ENCODE data around the gene SLC25A40. TPM values are rescaled to one million over a fixed set of nuclear protein-coding genes. Genes with fewer than 3 reads are reported as not detected.
"Not testable (repeated sequence)": the region's sequence is repeated elsewhere in the genome, so short reads cannot be mapped to it uniquely, and the experiment has no call there.

SLC25A40 gene
- total RNA-seq, result 13.4 TPM

DNA sequence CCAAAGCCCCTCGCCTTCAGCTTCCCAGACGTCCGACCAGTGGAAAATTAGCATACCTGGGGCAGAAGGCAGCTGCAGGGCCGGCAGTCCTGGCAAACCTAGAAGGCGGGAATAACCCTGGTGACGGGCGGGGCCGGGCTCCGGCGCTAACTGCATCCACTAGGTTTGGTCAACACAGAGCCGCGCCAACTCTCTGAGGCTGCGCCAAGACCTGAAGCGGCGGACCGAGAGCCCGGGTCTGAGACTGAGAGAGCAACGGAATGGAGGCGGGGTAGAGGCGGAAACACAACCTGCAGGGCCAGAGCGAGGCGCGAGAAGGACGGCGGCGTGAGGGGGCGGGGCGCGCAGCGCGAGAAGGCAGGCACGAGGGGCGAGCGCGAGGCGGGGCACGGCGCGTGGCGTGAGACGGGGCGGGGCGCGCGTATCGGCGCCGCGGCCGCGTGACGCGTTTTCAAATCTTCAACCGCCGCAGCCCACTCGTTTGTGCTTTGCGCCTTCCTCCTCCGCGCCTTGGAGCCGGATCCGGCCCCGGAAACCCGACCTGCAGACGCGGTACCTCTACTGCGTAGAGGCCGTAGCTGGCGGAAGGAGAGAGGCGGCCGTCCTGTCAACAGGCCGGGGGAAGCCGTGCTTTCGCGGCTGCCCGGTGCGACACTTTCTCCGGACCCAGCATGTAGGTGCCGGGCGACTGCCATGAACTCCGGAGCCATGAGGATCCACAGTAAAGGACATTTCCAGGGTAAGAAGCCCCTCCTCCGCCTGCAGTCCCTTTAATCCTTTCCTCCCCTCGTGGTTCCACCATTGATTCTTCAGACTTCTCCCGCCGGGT, at the start of gene SLC25A40, which contains the start of gene DBF4:
TSS of gene SLC25A40 (minus strand) at position 321 of the 829 bp plus-strand sequence. CDS start 17,633 bp downstream, outside the sequence.
TSS of gene DBF4 (plus strand) at position 454 of the 829 bp plus-strand sequence. CDS start at position 694, 240 bp downstream.
- ATAC-seq, result peak; percentile 100

DNA sequence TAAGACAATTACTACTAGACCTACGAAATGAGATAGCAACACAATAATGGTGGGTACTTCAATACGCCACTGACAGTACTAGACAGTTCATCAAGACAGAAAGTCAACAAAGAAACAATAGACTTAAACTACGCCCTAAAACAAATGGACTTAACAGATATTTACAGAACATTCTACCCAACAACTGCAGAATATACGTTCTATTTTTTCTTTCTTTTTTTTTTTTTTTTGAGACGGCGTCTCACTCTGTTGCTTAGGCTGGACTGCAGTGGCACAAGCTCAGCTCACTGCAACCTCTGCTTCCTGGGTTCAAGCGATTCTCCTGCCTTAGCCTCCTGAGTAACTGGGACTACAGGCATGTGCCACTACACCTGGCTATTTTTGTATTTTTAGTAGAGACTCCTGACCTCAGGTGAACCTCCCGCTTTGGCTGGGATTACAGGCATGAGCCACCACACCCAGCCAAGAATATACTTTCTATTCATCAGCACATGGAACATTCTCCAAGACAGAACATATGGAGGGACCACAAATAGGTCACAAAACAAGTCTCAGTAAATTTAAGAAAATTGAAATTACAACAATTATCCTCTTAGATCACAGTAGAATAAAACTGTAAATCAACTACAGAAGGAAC, 46.7 kb upstream of the SLC25A40 start:
- not testable (repeated sequence) for ATAC-seq

DNA sequence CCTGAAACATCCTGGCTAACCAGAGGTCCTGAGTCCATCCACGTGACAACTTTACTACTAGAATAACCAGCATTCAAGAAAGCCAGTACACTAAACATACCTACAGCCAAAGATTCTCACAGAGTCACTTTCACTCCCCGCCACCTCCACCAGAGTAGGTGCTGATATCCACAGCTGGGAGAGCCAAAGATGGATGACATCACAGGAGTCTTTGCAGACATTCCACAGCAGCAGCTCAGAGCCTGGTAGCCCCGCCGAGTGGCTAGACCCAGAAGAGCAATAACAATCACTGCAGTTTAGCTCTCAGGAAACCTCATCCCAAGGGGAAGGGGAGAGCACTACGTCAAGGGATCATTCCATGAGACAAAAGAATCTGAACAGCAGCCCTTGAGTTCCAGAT, 44.4 kb upstream of the SLC25A40 start:
- ATAC-seq, result no peak

DNA sequence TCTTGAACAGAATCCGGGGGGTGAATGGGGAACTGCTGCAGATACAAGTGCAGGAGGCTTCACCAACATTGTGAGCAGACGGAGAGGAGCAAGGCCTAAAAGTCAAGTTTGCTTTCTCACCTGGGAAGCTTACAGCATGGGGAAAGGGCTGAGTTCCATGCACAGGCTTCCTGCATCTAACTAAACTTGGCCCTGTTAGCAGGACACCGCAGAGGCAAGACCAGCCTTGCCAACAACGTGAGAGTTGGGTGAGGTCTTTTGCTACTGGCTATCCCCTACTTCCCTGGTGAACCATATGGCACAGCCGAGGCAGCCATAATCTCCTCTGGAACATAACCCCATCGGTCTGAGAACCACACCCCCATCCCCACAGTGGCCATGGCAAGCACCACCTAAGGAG, 43.7 kb upstream of the SLC25A40 start:
- ATAC-seq, result no peak

- no peak for ATAC-seq
Observed at GRCh38 chr7:87918740-87919139, 42.6 kb upstream of the SLC25A40 start.

GRCh38 chr7:87912121-87912520, 36.0 kb upstream of the SLC25A40 start:
- ATAC-seq, result no peak

GRCh38 chr7:87908814-87909213, 32.7 kb upstream of the SLC25A40 start:
- ATAC-seq, result not testable (repeated sequence)

DNA sequence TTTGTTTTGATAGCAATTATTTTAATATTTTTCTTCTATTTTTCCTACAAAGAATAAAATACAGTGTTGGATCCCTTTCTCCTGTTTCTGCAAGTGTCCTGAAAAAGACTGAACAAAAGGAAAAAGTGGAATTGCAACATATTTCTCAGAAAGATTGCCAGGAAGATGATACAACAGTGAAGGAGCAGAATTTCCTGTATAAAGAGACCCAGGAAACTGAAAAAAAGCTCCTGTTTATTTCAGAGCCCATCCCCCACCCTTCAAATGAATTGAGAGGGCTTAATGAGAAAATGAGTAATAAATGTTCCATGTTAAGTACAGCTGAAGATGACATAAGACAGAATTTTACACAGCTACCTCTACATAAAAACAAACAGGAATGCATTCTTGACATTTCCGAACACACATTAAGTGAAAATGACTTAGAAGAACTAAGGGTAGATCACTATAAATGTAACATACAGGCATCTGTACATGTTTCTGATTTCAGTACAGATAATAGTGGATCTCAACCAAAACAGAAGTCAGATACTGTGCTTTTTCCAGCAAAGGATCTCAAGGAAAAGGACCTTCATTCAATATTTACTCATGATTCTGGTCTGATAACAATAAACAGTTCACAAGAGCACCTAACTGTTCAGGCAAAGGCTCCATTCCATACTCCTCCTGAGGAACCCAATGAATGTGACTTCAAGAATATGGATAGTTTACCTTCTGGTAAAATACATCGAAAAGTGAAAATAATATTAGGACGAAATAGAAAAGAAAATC, 31.2 kb upstream of the SLC25A40 start:
- not testable (repeated sequence) for ATAC-seq

- ATAC-seq, result no peak
Observed at GRCh38 chr7:87899255-87899654, 23.1 kb upstream of the SLC25A40 start.

GRCh38 chr7:87895363-87895762, 19.2 kb upstream of the SLC25A40 start:
- no peak for ATAC-seq

DNA sequence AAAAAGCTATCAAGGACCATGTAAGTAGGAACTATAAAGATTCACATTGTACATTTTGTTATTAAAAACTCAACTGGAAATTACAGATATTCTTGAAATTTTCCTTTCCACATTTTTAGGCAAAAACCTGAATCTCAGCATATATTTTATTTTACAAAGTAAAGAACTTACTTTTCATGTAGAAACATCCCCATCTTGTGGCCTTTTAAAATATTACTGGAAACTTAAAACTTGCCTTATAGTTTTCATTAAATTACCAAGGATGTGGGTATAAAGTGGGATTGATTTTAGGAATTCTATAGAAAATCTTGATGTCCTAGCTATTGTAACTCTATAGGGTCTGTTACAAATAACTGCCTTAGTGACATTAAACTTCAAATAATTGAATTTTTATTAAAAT, 10.7 kb upstream of the SLC25A40 start:
- ATAC-seq, result no peak

GRCh38 chr7:87885018-87885417, 8.9 kb upstream of the SLC25A40 start:
- no peak for ATAC-seq

DNA sequence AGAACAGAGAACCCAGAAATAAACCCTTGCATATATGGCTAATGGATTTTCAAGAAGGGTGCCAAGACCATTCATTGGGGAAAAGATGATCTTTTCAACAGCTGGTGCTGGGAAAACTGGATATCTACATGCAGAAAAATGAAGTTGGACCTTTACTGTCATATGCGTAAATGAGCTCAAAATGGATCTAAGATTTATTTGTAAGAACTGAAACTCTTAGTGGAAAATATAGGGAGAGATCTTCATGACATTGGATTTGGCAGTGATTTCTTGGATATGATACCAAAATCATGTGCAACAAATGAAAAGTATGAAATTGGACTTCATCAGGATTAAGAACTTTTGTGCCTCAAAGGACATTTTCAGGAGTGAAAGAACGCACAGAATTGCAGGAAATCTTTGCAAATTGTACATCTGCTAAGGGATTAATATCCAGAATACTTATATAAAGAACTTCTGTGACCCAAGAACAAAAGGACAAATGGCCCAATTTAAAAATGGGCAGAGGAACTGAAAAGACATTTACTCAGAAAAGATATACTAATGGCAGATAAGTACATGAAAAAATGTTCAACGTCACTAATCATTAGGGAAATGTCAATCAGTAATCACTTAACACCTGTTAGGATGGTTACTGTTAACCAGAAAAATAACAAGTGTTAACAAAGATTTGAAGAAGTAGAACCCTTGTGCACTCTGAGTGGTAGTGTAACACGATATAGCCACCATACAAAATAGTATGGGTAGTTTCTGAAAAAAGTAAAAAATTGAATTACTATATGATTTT, 6.2 kb upstream of the SLC25A40 start:
- ATAC-seq, result no peak

- ATAC-seq, result no peak
Observed at GRCh38 chr7:87878208-87878735, 2.1 kb upstream of the SLC25A40 start.

DNA sequence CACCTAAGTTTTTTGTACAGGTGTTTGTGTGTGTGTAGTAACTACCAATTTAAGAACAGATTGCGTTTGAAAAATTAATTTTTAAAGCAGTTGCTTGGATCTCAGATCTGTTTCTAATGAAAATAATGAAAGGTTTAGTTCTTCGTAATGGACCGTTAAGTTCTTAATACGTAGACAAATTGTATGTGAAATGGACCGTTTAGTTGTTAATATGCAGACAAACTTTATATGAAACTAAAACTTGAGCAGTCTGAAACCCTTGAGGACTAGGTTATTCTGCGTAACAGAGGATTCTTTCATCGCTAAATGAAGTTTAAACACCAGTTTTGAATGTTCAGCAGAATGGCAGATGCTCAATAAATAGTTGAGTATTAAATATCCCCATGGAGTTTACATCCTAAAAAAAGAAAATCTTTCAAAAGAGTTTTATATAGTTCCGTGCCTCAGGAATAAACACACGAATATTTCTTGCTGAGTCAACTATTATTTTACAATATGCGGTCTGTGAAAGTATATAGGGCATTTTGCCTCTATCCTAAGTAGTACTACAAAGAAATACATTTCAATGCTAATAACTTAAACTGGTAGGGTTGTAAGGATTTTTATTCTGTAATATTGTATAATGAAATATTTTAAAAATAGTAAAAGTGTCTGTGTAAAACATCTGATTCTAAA, 1.3 kb upstream of the SLC25A40 start:
- ATAC-seq, result no peak

GRCh38 chr7:87876869-87877234, 692 bp upstream of the SLC25A40 start:
- ATAC-seq, result peak; percentile 55

DNA sequence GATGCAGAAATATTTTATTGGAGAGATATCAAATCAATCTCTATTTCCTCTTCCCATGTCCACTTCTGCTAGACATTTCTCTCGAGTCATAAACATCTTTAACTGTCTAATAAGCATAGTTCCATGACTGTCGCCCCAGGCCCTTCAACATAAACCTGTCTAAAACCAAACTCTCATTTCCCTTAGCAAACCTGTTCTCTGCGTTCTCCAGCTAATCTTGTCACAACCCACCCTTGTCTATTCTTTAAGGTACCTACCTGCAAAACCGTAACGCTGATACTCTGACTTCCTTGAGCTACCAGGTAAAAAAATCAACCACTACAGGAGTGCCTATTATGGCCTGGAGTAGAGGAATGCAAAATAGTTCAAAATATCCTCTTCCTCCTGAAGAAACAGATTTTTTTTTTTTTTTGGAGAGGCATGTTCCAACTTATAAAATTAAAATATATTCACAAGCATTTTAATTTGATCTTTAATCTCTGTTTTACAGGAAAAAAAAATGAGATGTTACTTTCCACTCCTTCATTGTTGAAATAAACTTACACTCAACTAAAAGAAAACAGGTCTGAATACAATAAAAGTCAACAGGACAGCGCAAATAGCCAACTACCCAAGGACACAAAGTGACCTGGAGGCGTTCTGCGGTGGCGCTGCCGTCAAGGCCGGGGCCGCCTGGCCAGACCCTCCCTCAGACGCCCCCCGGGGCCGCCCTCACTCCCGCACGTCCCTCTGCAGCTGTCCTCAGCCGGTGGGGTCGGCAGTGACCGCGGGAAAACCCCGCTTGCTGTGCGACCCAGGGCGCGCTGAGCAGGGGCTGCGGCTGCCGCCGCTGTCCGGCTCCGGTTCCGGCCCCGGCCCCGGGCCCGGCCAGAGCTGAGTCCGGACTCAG, 765 bp downstream of the SLC25A40 start:
- peak; percentile 1 for ATAC-seq

DNA sequence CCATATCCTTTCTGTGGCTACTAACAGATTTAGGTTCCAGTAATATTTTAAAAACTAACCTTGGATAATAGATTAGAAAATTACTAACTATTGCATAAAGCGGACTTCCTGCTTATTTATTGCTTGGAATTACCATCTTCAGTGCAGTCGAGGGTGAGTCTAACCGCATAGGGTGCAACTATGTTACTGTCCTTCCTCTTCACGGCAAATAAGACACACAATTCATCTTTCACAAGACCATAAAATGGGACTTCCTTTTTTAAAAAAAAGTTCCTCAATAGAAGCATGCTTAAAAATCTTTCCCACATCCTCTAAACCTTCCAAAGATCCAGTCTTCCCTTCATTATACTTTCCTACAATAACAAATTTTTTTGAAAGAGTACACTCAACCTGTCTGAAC, 2.1 kb downstream of the SLC25A40 start:
- ATAC-seq, result no peak

- not testable (repeated sequence) for ATAC-seq
Observed at GRCh38 chr7:87873328-87873727, 2.8 kb downstream of the SLC25A40 start.

DNA sequence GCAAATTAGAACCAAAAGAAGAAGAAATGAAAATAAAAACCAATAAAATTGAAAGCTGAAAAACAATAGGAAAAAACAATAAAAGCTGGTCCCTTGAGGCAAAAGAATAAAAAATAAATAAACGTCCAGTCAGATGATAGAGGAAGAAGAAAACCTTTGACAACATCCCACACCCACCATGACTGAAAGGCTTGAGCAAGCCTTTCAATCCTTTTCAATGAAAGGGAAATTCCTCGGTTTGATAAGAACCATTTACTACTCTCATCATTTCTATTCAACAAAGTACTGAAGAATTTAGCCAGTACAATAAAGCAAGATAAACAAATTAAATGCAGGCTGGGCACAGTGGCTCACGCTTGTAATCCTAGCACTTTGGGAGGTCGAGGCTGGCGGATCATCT, 3.8 kb downstream of the SLC25A40 start:
- ATAC-seq, result no peak
